HL-60/S4 treated with phorbol 12-myristate 13-acetate at 8.2 ng/mL for 4 days and 3 days (cell line): ENCODE data around the gene CYP11A1.

Experiments used
- in situ Hi-C: fragments of 300-500 bp; cut with MboI; formaldehyde crosslinking; loops from 2 replicates; pipeline ENCODE4 v1.15.0; 2022; ENCODE audit warnings: low sequenced_read_pairs

Gene CYP11A1

DNA sequence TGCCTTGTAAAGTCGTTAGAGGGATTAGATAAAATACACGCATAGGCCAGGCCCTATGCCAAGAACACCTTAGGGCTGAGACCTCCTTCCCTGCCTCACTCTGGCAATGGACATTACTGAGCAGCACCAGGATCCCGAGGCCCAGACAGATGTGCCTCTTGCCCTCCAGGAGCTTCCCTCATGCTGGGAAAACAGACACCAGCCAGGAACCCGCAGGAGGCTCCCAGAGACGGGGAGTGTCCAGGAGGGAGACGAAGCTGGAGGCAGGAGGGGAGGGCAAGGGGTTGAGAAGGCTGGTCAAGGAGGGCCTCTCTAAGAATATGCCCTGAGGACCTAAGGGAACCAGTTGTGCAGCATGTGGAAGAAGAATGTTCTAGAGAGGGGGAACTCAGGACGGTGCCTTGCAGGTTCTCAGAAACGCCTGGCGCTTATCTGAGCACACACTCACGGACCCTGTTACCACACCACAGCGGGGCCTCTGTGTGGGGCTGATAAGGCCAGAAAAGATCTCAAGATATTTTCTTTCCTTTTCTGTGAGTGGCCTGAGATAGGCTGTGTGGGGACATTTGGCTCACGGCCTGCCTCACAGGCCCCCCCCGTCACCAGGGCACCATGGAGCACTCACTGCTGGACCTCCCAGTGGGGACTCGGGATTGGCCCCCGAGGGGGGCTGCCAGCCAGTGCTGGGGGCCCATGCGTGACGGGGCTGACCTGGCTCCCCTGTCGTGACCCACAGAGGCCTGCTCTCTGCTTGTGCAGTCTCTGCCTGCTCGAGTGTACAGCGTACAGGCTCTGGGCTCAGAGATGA, 22.0 kb upstream of the CYP11A1 start:
- in situ Hi-C loops: loop anchor here (5.0 kb wide), 1 partner anchor 38 kb away; no protein-coding TSS in a partner anchor

- in situ Hi-C loops: loop anchor here (5.0 kb wide), 1 partner anchor 39 kb away; no protein-coding TSS in a partner anchor
Measured at GRCh38 chr15:74388363-74388951, 21.0 kb upstream of the CYP11A1 start.

DNA sequence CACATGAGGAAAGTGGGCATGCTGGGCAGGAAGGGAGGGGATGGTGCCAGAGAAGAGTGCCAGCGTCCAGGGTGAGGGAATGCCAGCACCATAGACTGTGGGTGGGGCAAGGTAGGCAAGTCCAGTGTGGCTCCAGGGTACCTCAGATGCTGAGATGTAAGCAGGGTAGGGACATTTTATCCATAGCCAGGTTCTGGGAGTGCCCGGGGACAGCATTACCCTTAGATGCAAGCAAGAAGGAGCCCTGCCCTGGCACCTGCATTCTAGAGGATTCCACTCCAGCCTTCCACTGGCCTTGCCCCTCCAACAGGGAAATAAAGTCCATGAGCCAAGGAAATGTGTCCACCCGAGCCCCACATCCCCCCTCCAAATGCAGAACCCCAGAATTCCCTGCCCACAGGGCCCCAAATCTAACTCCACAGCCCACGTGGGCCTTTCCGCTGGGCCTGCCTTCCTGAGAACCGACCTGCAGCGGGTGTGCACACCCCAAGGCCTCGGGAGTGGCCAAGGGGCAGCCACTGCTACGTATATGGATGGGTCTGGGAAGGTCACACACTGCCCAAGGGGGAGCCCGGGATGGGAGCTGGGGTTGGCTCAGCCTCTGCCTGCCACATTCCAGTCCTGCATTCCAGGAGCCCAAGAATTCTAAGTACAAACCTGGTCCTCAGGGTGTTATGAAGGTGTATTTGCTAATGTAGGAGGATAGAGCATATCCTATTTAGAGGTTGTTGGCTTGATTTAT, 20.3 kb upstream of the CYP11A1 start:
- in situ Hi-C loops: loop anchor here (5.0 kb wide), 1 partner anchor 40 kb away; no protein-coding TSS in a partner anchor

GRCh38 chr15:74387141-74387541, 19.7 kb upstream of the CYP11A1 start:
- in situ Hi-C loops: loop anchor here (5.0 kb wide), 1 partner anchor 40 kb away; no protein-coding TSS in a partner anchor

DNA sequence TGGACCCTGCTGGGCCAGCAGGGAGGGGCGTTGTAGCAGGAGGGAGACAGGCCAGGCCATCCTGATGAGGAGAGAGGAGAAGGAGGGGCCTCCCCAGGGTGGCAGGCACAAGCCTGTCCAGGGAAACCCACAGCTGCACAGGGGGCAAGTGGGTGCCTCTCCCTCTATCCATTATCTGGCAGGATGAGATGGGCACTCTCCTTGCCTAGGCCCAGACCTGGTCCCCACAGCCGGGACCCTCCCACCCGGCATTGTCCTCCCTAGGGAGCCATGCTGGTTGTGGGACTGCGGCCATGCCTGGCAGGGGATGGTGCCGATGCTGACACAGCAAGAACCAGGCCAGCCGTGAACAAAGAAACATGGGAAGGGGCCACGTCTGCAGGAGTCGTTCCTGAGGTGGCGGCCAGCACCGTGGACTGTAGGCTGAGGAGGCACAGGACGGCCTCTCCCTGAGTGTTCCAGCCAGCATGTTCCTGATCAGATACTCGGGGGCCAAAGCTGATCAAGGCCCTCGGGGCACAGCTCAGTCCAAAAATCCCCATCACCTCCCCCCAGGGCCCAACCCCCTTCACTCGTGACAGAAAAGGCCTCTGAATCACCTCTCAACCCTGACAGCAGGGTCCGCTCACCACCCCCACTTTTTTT, 19.2 kb upstream of the CYP11A1 start:
- in situ Hi-C loops: loop anchor here (5.0 kb wide), 1 partner anchor 41 kb away; no protein-coding TSS in a partner anchor

GRCh38 chr15:74385733-74386132, 18.3 kb upstream of the CYP11A1 start:
- in situ Hi-C loops: loop anchor here (5.0 kb wide), 1 partner anchor 42 kb away; no protein-coding TSS in a partner anchor

GRCh38 chr15:74384881-74385643, 17.6 kb upstream of the CYP11A1 start:
- in situ Hi-C loops: loop anchor here (5.0 kb wide), 1 partner anchor 42 kb away; no protein-coding TSS in a partner anchor

DNA sequence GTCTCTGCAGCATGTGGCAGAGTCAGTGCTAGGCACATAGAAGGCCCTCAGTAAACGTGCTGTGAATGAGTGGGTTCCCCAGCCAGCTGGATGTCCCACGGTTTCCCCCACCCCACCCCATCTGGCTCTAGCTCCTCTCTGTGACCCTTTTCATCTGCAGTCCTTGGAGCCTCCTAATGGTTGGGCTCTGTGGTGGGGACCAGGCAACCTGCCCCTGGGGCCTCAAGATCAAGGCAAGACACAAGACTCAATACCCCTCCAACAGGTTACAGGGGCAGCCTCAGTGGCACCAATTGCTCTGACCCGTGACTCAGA, 17.1 kb upstream of the CYP11A1 start:
- in situ Hi-C loops: no loop called here

DNA sequence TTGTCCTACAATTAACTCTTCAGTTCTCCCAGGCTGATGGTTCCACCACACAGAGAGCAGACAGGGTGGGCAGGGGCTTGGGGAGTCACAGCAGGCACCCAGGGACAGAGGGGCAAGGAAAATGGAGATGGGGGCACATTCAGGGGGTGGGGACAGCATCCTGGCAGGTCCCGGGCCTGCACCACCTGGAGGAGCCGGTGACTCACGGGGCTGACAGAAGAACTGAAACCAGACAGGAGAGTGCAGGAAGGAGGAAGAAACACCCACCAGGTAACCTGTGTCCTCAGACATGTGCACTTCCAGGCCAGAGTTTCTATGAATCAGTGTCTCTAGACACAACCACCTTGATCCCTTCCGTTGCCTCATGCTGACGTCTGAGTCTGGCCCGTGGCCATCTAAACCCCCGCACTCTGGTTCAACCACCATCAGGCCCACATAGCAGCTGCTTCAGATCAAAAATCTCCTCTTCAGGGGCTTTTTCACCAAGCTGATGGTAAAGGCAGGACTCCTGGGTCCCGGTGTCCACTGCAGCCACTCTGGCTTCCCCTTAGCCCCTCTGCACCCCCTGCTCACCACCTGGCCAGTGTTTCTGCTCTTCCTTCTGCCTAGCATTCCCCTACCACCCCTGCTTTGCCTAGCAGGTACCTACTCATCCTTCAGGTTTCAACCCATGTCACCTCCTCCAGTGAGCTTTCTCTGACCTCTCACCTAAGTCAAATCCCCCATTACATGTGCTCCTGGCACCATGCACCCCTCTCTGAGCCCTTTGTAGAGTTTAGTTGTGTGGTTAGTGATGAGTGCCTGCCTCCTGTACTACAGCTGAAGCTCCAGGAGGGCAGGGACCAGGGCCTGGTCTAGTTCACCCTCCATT, 16.5 kb upstream of the CYP11A1 start:
- in situ Hi-C loops: no loop called here

DNA sequence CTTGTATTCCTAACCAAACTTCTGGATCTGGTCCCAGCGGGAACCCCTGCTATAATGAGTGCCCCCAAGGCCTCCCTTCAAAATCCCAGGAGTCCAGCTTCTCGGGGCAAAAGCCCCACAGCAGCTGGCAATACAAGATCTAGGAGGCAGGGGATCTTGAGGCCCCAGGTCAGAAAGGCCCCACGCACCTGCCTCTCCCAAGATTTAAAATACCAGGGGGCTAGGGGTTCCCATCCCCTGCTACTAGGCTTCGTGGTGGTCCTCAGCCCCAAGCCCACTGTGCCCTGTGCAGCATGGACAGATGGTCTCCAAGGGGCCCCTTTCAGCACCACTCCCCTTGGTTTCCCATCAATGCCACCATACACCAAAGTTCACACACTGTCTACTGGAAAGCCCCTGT, 15.8 kb upstream of the CYP11A1 start:
- in situ Hi-C loops: no loop called here

DNA sequence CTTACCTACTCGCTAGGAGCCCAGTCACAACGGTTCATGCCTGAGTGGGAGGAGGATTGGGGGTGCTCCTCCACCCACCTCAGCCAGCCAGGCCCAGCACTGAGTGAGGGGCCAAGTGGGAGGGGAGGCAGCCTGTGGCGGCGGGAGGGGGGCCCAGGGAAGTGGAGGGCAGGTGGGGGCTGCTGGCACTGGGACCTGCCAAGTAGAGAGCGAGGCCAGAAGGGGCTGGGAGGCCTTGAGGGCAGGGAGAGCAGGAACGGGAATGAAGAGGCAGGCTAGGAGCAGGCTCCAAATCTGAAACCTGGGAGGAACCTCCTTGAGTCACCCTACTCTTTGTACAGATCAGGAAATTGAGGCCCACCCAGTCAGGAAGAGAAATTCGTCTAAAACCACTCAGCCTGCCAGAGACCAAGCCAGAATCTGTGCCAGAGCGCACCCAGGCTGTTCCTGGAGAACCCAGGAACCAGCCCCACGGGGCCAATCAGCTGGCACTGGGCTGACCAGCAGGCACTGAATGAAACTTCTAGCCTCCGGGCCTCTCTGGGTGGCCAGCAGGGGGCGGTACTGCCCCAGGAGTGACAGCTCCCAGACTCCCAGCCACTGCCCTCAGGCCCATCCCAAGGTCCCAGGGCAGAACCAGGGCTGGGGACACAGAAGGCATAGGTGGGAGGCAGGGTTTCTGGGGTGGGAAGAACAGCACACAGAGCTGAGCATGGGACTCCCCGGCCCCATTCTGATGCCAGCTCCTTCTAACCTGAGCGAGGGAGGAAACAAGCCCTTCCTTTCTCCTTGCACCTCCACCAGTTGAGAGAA, 14.8 kb upstream of the CYP11A1 start:
- in situ Hi-C loops: no loop called here

- in situ Hi-C loops: no loop called here
Measured at GRCh38 chr15:74381481-74381880, 14.0 kb upstream of the CYP11A1 start.

DNA sequence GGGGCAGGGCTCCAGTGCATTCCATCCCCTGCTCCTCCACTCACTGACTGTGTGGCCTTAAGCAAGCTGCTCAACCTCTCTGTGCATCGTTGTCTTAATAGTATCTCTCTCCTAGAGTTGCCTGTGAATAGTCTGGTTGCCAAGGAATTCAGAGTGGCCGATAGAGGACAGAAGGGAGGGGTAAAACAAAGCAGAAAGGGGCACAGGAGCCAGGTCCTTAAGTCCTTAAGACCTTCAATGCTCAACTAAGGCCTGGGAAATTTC, 13.7 kb upstream of the CYP11A1 start:
- in situ Hi-C loops: no loop called here

GRCh38 chr15:74380361-74381189, 13.1 kb upstream of the CYP11A1 start:
- in situ Hi-C loops: no loop called here

GRCh38 chr15:74378848-74379247, 11.4 kb upstream of the CYP11A1 start:
- in situ Hi-C loops: loop anchor here (10.0 kb wide), 1 partner anchor 396 kb away; no protein-coding TSS in a partner anchor

- in situ Hi-C loops: loop anchor here (10.0 kb wide), 1 partner anchor 397 kb away; no protein-coding TSS in a partner anchor
Measured at GRCh38 chr15:74377831-74378766, 10.7 kb upstream of the CYP11A1 start.
